BJ (cell line): ENCODE measurements around the gene FBXO11. TPM values are rescaled to one million over a fixed set of nuclear protein-coding genes. Genes with fewer than 3 reads are reported as not detected.
A peak's percentile ranks its signal among the peaks of the same experiment; 100 is the strongest.

Experiments used
- CTCF ChIA-PET: fragments of 350-600 bp; formaldehyde crosslinking; extraction: SDS; loops from one replicate; lab custom pipeline; 2021; ENCODE audit warnings: antibody characterized with exemption, inconsistent platforms; lab: Yijun Ruan, JAX
- POLR2A ChIA-PET: fragments of 300-600 bp; sonication (Branson Sonifier 250); formaldehyde crosslinking; extraction: SDS; loops from one replicate; lab custom pipeline; 2021; ENCODE audit warnings: antibody characterized with exemption; lab: Charles Lee
- DNase-seq: peaks from one replicate; pipeline ENCODE4 v3.0.0-alpha.2; 2011; ENCODE audit warnings: low read depth
- H3K27me3 ChIP-seq: 2 replicates; pipeline ENCODE4 v1.6.0; 2011; ENCODE audit warnings: low read length; ENCODE audit not compliant: control insufficient read depth, insufficient read depth
- H3K36me3 ChIP-seq: 2 replicates; pipeline ENCODE4 v1.5.1; 2011; ENCODE audit warnings: low read length; ENCODE audit not compliant: control insufficient read depth, insufficient read depth
- H3K4me3 ChIP-seq: 2 replicates; pipeline ENCODE4 v1.5.1; 2011; ENCODE audit warnings: low read depth, mild to moderate bottlenecking, control low read depth, low read length
- polyA plus RNA-seq: library from polyadenylated mRNA; depleted of rRNA; stranded (reverse); fragments of >200 nt; gene quantifications from 2 replicates; pipeline ENCODE4 v1.2.3, GENCODE V29; 2011
- TF ChIP-seq, protein P1 (sequence below): IDR thresholded peaks from 2 replicates; pipeline ENCODE4 v1.5.1; 2011; ENCODE audit warnings: low read depth, mild to moderate bottlenecking, control low read depth, inconsistent platforms, low read length, moderate library complexity; ENCODE audit not compliant: insufficient read depth

The FBXO11 gene
- polyA plus RNA-seq, 1 experiment = 21.5 TPM

DNA sequence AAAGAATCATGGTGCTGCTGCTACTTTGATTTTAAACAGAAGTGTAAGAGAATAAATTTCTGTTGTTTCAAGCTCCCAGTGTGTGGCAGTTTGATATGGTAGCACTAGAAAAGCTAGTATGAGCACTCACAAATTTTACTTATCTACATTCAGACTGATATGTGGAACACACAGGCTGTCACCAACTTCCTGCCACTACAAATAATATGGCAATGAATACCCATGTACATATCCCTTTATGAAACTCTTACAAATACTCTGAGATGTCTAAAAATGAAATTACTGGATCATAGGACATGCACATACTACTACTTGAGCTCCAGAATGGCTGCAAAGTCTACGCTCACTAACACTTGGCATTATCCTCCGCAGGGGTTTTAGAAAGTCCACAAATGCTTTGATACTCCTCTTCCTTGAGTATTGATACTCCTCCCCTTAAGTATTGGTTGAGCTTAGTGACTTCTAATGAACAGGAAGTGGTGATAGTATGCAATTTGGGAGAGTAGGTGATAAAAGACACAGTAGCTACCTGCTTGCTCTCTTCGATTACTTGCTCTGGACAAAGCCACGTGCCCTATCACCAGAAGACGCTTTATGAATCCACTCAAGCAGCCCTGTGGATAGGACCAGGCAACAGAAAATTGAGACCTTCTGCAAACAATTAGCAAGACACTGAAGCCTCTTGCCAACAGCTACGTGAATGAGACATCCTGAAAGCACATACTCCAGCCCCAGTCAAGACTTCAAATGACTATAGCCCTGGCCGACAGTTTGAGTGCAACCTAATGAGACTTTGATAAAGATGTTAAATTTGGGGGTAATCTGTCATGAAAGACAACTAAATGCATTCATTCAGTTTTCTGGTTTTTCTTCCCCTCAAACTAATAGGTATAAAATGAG lies 35.4 kb downstream of the FBXO11 start:
- ChIA-PET POLR2A (interaction anchor here (0.5 to 0.6 kb wide), 2 partner anchors 11 to 36 kb away, joined by 3 to 8 read pairs; no protein-coding TSS in a partner anchor), CTCF (interaction anchor here (0.6 to 0.8 kb wide), 2 partner anchors 13 to 46 kb away, joined by 3 read pairs; no protein-coding TSS in a partner anchor)
- no peak for DNase-seq
- H3K4me3 ChIP-seq = no peak overlapping the region
- H3K36me3 ChIP-seq = peaks cover 1% of the 10 kb centered on the region; the same call in 1 of the 2 replicates
- TF ChIP-seq, protein P1, sequence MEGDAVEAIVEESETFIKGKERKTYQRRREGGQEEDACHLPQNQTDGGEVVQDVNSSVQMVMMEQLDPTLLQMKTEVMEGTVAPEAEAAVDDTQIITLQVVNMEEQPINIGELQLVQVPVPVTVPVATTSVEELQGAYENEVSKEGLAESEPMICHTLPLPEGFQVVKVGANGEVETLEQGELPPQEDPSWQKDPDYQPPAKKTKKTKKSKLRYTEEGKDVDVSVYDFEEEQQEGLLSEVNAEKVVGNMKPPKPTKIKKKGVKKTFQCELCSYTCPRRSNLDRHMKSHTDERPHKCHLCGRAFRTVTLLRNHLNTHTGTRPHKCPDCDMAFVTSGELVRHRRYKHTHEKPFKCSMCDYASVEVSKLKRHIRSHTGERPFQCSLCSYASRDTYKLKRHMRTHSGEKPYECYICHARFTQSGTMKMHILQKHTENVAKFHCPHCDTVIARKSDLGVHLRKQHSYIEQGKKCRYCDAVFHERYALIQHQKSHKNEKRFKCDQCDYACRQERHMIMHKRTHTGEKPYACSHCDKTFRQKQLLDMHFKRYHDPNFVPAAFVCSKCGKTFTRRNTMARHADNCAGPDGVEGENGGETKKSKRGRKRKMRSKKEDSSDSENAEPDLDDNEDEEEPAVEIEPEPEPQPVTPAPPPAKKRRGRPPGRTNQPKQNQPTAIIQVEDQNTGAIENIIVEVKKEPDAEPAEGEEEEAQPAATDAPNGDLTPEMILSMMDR = no peak
- H3K27me3 ChIP-seq = no peaks in the 10 kb centered on the region

DNA sequence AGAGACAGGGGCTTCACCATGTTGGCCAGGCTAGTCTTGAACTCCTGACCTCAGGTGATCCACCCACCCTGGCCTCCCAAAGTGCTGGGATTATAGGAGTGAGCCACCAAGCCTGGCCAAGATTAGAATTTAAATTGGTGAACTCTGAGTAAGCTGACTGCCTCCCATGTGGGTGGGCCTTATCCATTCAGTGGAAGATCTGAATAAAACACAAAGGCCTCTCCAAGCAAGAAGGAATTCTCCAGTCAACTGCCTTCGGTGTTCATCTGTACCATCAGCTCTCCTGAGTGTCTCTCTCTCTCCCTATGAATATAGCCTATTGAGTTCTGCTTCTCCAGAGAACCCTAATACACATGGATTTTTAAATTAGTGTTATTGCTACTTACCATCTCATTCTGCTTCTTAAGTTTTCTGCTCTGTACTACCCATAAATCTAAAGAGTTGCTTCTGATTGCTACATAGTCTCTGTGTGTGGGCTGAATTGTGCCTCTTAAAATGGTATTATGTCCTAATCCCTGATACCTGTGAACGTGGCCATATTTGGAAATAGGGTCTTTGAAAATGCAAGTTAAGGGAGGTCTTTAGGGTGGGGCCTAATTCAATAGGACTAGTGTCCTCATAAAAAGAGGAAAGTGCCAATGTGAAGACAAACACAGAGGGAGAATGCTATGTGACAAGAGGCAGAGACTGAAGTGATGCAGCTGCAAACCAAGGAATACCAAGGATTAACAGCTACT lies 36.3 kb downstream of the FBXO11 start:
- CTCF ChIA-PET = no interaction called here
- H3K4me3 ChIP-seq = no peak overlapping the region
- TF ChIP-seq, protein P1 = no peak
- POLR2A ChIA-PET = no interaction called here
- no peaks in the 10 kb centered on the region for H3K27me3 ChIP-seq
- DNase-seq = no peak
- peaks cover 1% of the 10 kb centered on the region; the same call in 1 of the 2 replicates for H3K36me3 ChIP-seq

DNA sequence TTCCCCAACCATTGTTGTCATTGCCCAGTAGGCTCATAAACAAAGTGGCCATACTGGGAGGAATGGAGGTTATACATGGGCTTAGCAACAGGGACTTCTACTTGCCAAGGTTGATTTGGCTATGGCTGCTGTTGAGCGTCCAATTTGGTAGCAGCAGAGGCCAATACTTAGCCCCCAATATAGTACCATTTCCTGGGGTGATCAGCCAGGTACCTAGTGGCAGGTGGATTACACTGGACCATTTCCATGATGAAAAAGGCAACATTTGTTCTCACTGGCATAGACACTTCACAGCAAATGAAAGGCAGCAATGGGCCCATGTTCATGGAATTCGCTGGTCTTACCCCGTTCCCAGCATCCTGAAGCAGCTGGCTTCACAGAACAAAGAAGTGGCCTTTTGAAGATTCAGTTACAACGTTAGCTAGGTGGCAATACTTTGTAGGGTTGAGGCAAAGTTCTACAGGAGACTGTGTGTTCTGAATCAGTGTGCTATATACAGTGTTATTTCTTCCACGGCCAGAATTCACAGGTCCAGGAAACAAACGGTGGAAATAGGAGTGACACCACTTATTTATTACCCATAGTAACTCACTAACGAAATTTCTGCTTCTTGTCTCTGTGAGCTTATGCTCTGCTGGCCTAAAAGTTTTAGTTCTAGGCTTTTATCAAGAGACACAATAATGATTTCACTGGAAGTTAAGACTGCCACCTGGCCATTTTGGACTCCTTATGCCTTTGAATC lies 37.5 kb downstream of the FBXO11 start:
- CTCF ChIA-PET = interaction anchor here (0.6 to 3.1 kb wide), 2 partner anchors 11 to 236 kb away, joined by 3 to 13 read pairs; no protein-coding TSS in a partner anchor
- H3K4me3 ChIP-seq = no peak overlapping the region
- no peaks in the 10 kb centered on the region for H3K27me3 ChIP-seq
- H3K36me3 ChIP-seq = peaks cover 1% of the 10 kb centered on the region; the same call in 1 of the 2 replicates
- TF ChIP-seq, protein P1 = no peak
- DNase-seq = no peak
- POLR2A ChIA-PET = no interaction called here

DNA sequence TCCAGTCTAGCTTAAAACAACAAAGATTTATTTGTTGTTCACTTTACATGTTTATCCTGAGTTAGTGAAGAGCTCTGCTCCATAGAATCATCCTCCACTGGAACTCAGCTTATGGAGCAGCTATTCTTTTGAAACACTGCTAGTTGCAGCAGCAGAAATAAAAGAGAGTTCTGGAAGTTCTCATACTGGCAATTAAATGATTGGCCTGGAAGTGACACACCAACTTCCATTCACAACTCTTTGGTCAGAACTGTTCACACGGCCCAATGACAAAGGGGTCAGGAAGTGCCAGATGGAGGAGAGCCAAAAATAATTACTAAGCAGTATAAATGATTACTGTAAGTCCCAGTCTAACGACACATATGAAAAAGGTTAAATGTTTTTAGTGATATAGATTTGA lies 39.1 kb downstream of the FBXO11 start:
- no peaks in the 10 kb centered on the region for H3K27me3 ChIP-seq
- DNase-seq = peak; percentile 39
- no peak overlapping the region for H3K4me3 ChIP-seq
- H3K36me3 ChIP-seq = peaks cover 1% of the 10 kb centered on the region; the same call in 1 of the 2 replicates
- ChIA-PET POLR2A (no interaction called here), CTCF (interaction anchor here (3.1 kb wide), 1 partner anchor 10 kb away, joined by 13 read pairs; no protein-coding TSS in a partner anchor)
- TF ChIP-seq, protein P1 = no peak
